Effector CD8-positive, alpha-beta T cell (primary cell): ENCODE results near the gene SLC16A4.

ENCODE experiments used
- DNase-seq: peaks from one replicate; lab custom pipeline; 2025; lab: John Stamatoyannopoulos, UW

Gene SLC16A4

GRCh38 chr1:110328274-110328673 lies 62.6 kb downstream of the SLC16A4 start:
- no peak for DNase-seq

- no peak for DNase-seq
Measured at GRCh38 chr1:110326826-110327225, 64.0 kb downstream of the SLC16A4 start.

- DNase-seq, result no peak
Measured at GRCh38 chr1:110324667-110325066, 66.2 kb downstream of the SLC16A4 start.

- DNase-seq, result no peak
Measured at GRCh38 chr1:110321846-110322245, 69.0 kb downstream of the SLC16A4 start.

- DNase-seq, result no peak
Measured at GRCh38 chr1:110321045-110321444, 69.8 kb downstream of the SLC16A4 start.

GRCh38 chr1:110320168-110320518 lies 70.7 kb downstream of the SLC16A4 start:
- DNase-seq, result no peak

- DNase-seq, result no peak
Measured at GRCh38 chr1:110319332-110320167, 71.3 kb downstream of the SLC16A4 start.

GRCh38 chr1:110318046-110318445 lies 72.8 kb downstream of the SLC16A4 start:
- DNase-seq, result no peak

- no peak for DNase-seq
Measured at GRCh38 chr1:110316735-110317134, 74.1 kb downstream of the SLC16A4 start.
